C4-2B (cell line): ENCODE data around the gene CELA3A.
"Not testable (repeated sequence)": the region's sequence is repeated elsewhere in the genome, so short reads cannot be mapped to it uniquely, and the experiment has no call there.

Experiments used
- CTCF ChIP-seq: fragments of 450-650 bp; conservative IDR thresholded peaks from 2 replicates; pipeline ENCODE4 v1.5.1; 2017; ENCODE audit warnings: mild to moderate bottlenecking
- ZFX ChIP-seq: fragments of 450-650 bp; IDR thresholded peaks from 2 replicates; pipeline ENCODE4 v1.6.1; 2017

- not testable (repeated sequence) for TF ChIP-seq CTCF, ZFX
These were observed 23.2 kb upstream of the CELA3A start for GRCh38 chr1:21978209-21978608.
